Heart right ventricle (tissue), 16 donors: Measurements from ENCODE around the gene ZRSR2. TPM values are rescaled to one million over a fixed set of nuclear protein-coding genes. Genes with fewer than 3 reads are reported as not detected.
A peak's percentile ranks its signal among the peaks of the same experiment; 100 is the strongest.

Experiments used
- ATAC-seq, 8 donors: fragments of 200-7000 bp; cut with Tn5 transposase; one replicate each; pipeline ENCODE4 v1.9.1; 2020; ENCODE audit warnings: mild to moderate bottlenecking in 8 of 8, moderate library complexity in 8 of 8, moderate number of reproducible peaks in 1 of 8
- DNase-seq, 2 donors: peaks; one replicate each; pipeline ENCODE4 v3.0.0-alpha.2; 2020
- H3K27ac ChIP-seq, 10 donors: fragments of 200-600 bp; sonication (generic) in 2 of 10; one replicate each; pipeline versions ENCODE4 v1.5.0 to v1.8.0; 2020 to 2022; ENCODE audit warnings: mild to moderate bottlenecking in 3 of 10
- H3K27me3 ChIP-seq, 7 donors: fragments of 200-600 bp; one replicate each; pipeline ENCODE4 v1.8.0; 2021 to 2022; ENCODE audit warnings: mild to moderate bottlenecking in 2 of 7
- H3K36me3 ChIP-seq, 9 donors: fragments of 200-600 bp; sonication (generic) in 1 of 9; one replicate each; pipeline versions ENCODE4 v1.5.0 to v1.8.0; 2020 to 2022; ENCODE audit warnings: mild to moderate bottlenecking in 2 of 9
- H3K4me1 ChIP-seq, 9 donors: fragments of 200-600 bp; sonication (generic) in 1 of 9; one replicate each; pipeline versions ENCODE4 v1.5.0 to v1.8.0; 2020 to 2022; ENCODE audit warnings: mild to moderate bottlenecking in 4 of 9
- H3K4me3 ChIP-seq, 10 donors: fragments of 200-600 bp; sonication (generic) in 2 of 10; one replicate each; pipeline versions ENCODE4 v1.5.0 to v1.8.0; 2020 to 2022; ENCODE audit warnings: mild to moderate bottlenecking in 7 of 10, moderate library complexity in 2 of 10
- H3K9me3 ChIP-seq, 11 donors: fragments of 200-600 bp in 10 of 11; sonication (generic) in 2 of 11; one replicate each; pipeline versions ENCODE4 v1.5.0 to v1.8.0; 2013 to 2022; ENCODE audit warnings: mild to moderate bottlenecking in 2 of 11, control low read depth in 1 of 11, moderate library complexity in 1 of 11
- CTCF ChIP-seq, 9 donors: fragments of 200-600 bp; sonication (generic) in 2 of 9; IDR thresholded peaks; one replicate each; pipeline versions ENCODE4 v1.5.0 to v1.8.0; 2021 to 2022; ENCODE audit warnings: antibody characterized with exemption in 9 of 9, mild to moderate bottlenecking in 5 of 9, moderate library complexity in 1 of 9
- WGBS, 2 donors: extraction: QIAGEN DNeasy Blood & Tissue Kit; methylation state at CpG; one replicate each; pipeline ENCODE4 v1.1.7; 2013; ENCODE audit warnings: inconsistent platforms in 1 of 2; 5-methylcytosine and 5-hydroxymethylcytosine counted together
- intact Hi-C, 10 donors: fragments of 100-400 bp; cut with DNase I; formaldehyde crosslinking; loops; one replicate each; pipeline versions ENCODE4 v1.11.1 to v1.14.2; 2022
- polyA plus RNA-seq, 2 donors: library from polyadenylated mRNA; stranded (reverse); fragments of 200-250 nt; gene quantifications; one replicate each; pipeline ENCODE4 v1.2.3, GENCODE V29; 2013
- total RNA-seq, 10 donors: library from RNA; stranded (reverse); fragmentation: NEBNext Ultra II Directional in 3 of 10; extraction: Animal tissue kit (Norgen Biotek cat#: 25700) in 3 of 10; gene quantifications; one replicate each; pipeline versions ENCODE4 v1.2.1 to v1.2.4, GENCODE V29; 2021 to 2023
- donor health status: Arrhythmogenic right ventricular cardiomyopathy.
- donor health status: ischemic (EF 13 %, LVEDD 7.1; RV severe dilation, severe dysfunction).
- donor health status: healthy with polysubstance abuse.
- donor health status: DM: no; HTN: yes; CAD: no.
- donor health status: DM: no; HTN: no; CAD: no.
- donor health status: ischemic (EF 25% LVEDD 6.9; RV normal size, moderate dysfunction).
- donor health status: ischemic (EF 25% LVEDD 5.7; RV mildly dilated, moderate dysfunction).
- donor health status: healthy.
- donor health status: DM: yes; HTN: yes; CAD: no.
- donor health status: Ischemic cardiomyopathy.
- donor health status: ischemic (EF 35%, LVEDD 5.7; RV mildly dilated, moderate dysfunction).
- donor health status: nonischemic (EF 11% LVEDD 7.7; RV severe dilation, severe dysfunction).
- donor health status: DM: yes; HTN: yes; CAD: no.
- donor health status: PGD.
- donor health status: ischemic (EF 29% LVEDD 5.4; RV normal size, mild dysfunction).
- donor health status: nonischemic (EF 23%, LVEDD 6.1; RV moderate dilation, normal function).

ZRSR2 gene
- total and polyA plus RNA-seq, 12 donors: 6.3 to 25.3 (median 7.9) TPM

GRCh38 chrX:15786915-15787314 is 3.4 kb upstream of the ZRSR2 start:
- H3K36me3 ChIP-seq: peaks cover 0 to 29% (median 0%) of the 10 kb centered on the region in 9 donors
- DNase-seq (no peak), ATAC-seq (no peak)
- H3K27me3 ChIP-seq: no peaks in the 10 kb centered on the region
- H3K4me3 ChIP-seq: no peak overlapping the region
- no peak overlapping the region for H3K27ac ChIP-seq
- no peaks in the 10 kb centered on the region for H3K9me3 ChIP-seq
- WGBS, 2 donors: 71 to 80% methylated on average over 3 of the region's 3 CpGs
- intact Hi-C loops: no loop called here
- peaks cover 0 to 19% (median 9%) of the 10 kb centered on the region in 9 donors for H3K4me1 ChIP-seq
- no peak for TF ChIP-seq CTCF (IDR thresholded peaks at IDR 0.05)

GRCh38 chrX:15790769-15791290 is 546 bp downstream of the ZRSR2 start:
- no peak for TF ChIP-seq CTCF (IDR thresholded peaks at IDR 0.05)
- peaks cover 0 to 30% (median 9%) of the 10 kb centered on the region in 9 donors for H3K4me1 ChIP-seq
- no peak for DNase-seq
- H3K27ac ChIP-seq: peak overlapping the region in 9 of 10 donors; percentile 59 to 92 (median 79)
- peak in 6 of 8 donors; percentile 9 to 57 (median 36) for ATAC-seq
- peak overlapping the region; percentile 48 to 86 (median 75) for H3K4me3 ChIP-seq
- H3K27me3 ChIP-seq: no peaks in the 10 kb centered on the region
- H3K9me3 ChIP-seq: no peaks in the 10 kb centered on the region
- WGBS, 2 donors: 1 to 2% methylated on average over 15 of the region's 15 CpGs
- intact Hi-C loops: loop anchor here in 1 of 10 donors (10.0 kb wide), 1 partner anchor 106 kb away; no protein-coding TSS in a partner anchor
- peaks cover 0 to 28% (median 0%) of the 10 kb centered on the region in 9 donors for H3K36me3 ChIP-seq

GRCh38 chrX:15797707-15798106 is 7.4 kb downstream of the ZRSR2 start:
- 68 to 74% methylated on average over 4 of the region's 4 CpGs for WGBS, 2 donors
- Histone ChIP-seq H3K4me3 (no peak overlapping the region), H3K9me3 (no peaks in the 10 kb centered on the region), H3K36me3 (peaks cover 0 to 79% (median 0%) of the 10 kb centered on the region in 9 donors), H3K27me3 (no peaks in the 10 kb centered on the region), H3K27ac (no peak overlapping the region), H3K4me1 (peaks cover 0 to 11% (median 0%) of the 10 kb centered on the region in 9 donors)
- intact Hi-C loops: loop anchor here in 1 of 10 donors (10.0 kb wide), 1 partner anchor 113 kb away; no protein-coding TSS in a partner anchor
- DNase-seq (no peak), ATAC-seq (no peak)
- TF ChIP-seq CTCF (IDR thresholded peaks at IDR 0.05): no peak

- H3K36me3 ChIP-seq: peaks cover 0 to 97% (median 3%) of the 10 kb centered on the region in 9 donors
- no peaks in the 10 kb centered on the region for H3K9me3 ChIP-seq
- no peak overlapping the region for H3K4me3 ChIP-seq
- ATAC-seq (peak in 2 of 8 donors; percentile 28 to 34), DNase-seq (no peak)
- no peaks in the 10 kb centered on the region for H3K27me3 ChIP-seq
- peak overlapping the region in 1 of 10 donors; percentile 84 for H3K27ac ChIP-seq
- intact Hi-C loops: no loop called here
- H3K4me1 ChIP-seq: peaks cover 0 to 28% (median 0%) of the 10 kb centered on the region in 9 donors
- no peak for TF ChIP-seq CTCF (IDR thresholded peaks at IDR 0.05)
Observed at GRCh38 chrX:15804563-15804962, 14.3 kb downstream of the ZRSR2 start.
